Naive thymus-derived CD4-positive, alpha-beta T cell (primary cell): ENCODE results near the gene PTPRN2. TPM values are rescaled to one million over a fixed set of nuclear protein-coding genes. Genes with fewer than 3 reads are reported as not detected.

Source experiments
- ATAC-seq: fragments of 150-1000 bp; cut with Tn5 transposase; 2 replicates; pipeline ENCODE4 v1.10.0; 2021; ENCODE audit warnings: mild to moderate bottlenecking, moderate library complexity
- CTCF ChIA-PET: fragments of 350-600 bp; sonication (Branson Sonifier 250); formaldehyde crosslinking; loops from one replicate; lab custom pipeline; 2021; ENCODE audit warnings: antibody characterized with exemption; lab: Charles Lee
- POLR2A ChIA-PET: fragments of 350-600 bp; sonication (Branson Sonifier 250); formaldehyde crosslinking; loops from one replicate; lab custom pipeline; 2021; ENCODE audit warnings: antibody characterized with exemption, inconsistent platforms; lab: Charles Lee
- DNase-seq, 9 donors: peaks; one replicate each; pipeline versions ENCODE4 v3.0.0 to v3.0.0-alpha.2; 2020 to 2022; ENCODE audit warnings: mixed read lengths in 1 of 9
- H3K27ac ChIP-seq: one replicate; pipeline ENCODE4 v1.7.0; 2013; ENCODE audit warnings: mild to moderate bottlenecking, low read depth, low read length, moderate library complexity
- H3K27me3 ChIP-seq, 2 donors: one replicate each; pipeline ENCODE4 v1.7.0; 2013; ENCODE audit warnings: low read length in 2 of 2, mild to moderate bottlenecking in 2 of 2, moderate library complexity in 2 of 2; ENCODE audit not compliant: control insufficient read depth in 2 of 2, insufficient read depth in 2 of 2
- H3K36me3 ChIP-seq, 3 experiments: 1 replicate in 2 of 3; 2 replicates in 1 of 3; pipeline ENCODE4 v1.7.0; 2013; ENCODE audit warnings: low read length in 3 of 3, mild to moderate bottlenecking in 3 of 3, moderate library complexity in 1 of 3; ENCODE audit not compliant: insufficient read depth in 3 of 3, control insufficient read depth in 2 of 3
- H3K4me1 ChIP-seq, 2 donors: one replicate each; pipeline ENCODE4 v1.7.0; 2013; ENCODE audit warnings: low read length in 2 of 2, mild to moderate bottlenecking in 2 of 2, moderate library complexity in 1 of 2; ENCODE audit not compliant: control insufficient read depth in 2 of 2, insufficient read depth in 2 of 2
- H3K4me3 ChIP-seq: 2 replicates; pipeline ENCODE4 v1.7.0; 2013; ENCODE audit warnings: mild to moderate bottlenecking, low read length
- H3K9me3 ChIP-seq, 3 experiments: 1 replicate in 2 of 3; 2 replicates in 1 of 3; pipeline ENCODE4 v1.7.0; 2013; ENCODE audit warnings: low read length in 3 of 3; ENCODE audit not compliant: control insufficient read depth in 2 of 3
- H3K27ac Mint-ChIP-seq, 9 donors: one replicate each; pipeline ENCODE4 v1.8.0; 2020 to 2022; ENCODE audit warnings: mixed read lengths in 9 of 9, mild to moderate bottlenecking in 8 of 9, moderate library complexity in 5 of 9, inconsistent platforms in 2 of 9
- H3K27me3 Mint-ChIP-seq, 5 donors: one replicate each; pipeline ENCODE4 v1.8.0; 2021 to 2022; ENCODE audit warnings: mixed read lengths in 5 of 5, mild to moderate bottlenecking in 1 of 5
- H3K36me3 Mint-ChIP-seq, 5 donors: one replicate each; pipeline ENCODE4 v1.8.0; 2020 to 2022; ENCODE audit warnings: mixed read lengths in 5 of 5, mild to moderate bottlenecking in 3 of 5, inconsistent platforms in 1 of 5
- H3K4me1 Mint-ChIP-seq, 7 donors: one replicate each; pipeline ENCODE4 v1.8.0; 2020 to 2022; ENCODE audit warnings: mixed read lengths in 7 of 7, mild to moderate bottlenecking in 3 of 7, inconsistent platforms in 1 of 7
- H3K4me3 Mint-ChIP-seq, 10 donors: one replicate each; pipeline ENCODE4 v1.8.0; 2020 to 2022; ENCODE audit warnings: mild to moderate bottlenecking in 10 of 10, mixed read lengths in 10 of 10, moderate library complexity in 6 of 10, inconsistent platforms in 2 of 10
- H3K9me3 Mint-ChIP-seq, 11 donors: one replicate each; pipeline ENCODE4 v1.8.0; 2020 to 2022; ENCODE audit warnings: mixed read lengths in 11 of 11, mild to moderate bottlenecking in 4 of 11, inconsistent platforms in 1 of 11, moderate library complexity in 1 of 11
- intact Hi-C, 2 donors: fragments of 100-400 bp; cut with micrococcal nuclease; formaldehyde crosslinking; loops; one replicate each; pipeline ENCODE4 v1.15.1; 2023
- polyA plus RNA-seq, 2 donors: library from polyadenylated mRNA; unstranded; fragments of 300-500 nt; fragmentation: Illumina TruSeq; gene quantifications; one replicate each; pipeline ENCODE4 v1.2.3, GENCODE V29; 2021
- total RNA-seq, 6 experiments: library from RNA in 5 of 6; stranded (reverse) in 5 of 6; gene quantifications; 1 replicate in 5 of 6; 2 replicates in 1 of 6; pipeline ENCODE4 v1.2.3 and lab custom pipeline; 2021 to 2026

PTPRN2 gene
- total and polyA plus RNA-seq, 7 experiments from 2014 or later, result 0.58 to 2.3 (median 1.4) TPM

DNA sequence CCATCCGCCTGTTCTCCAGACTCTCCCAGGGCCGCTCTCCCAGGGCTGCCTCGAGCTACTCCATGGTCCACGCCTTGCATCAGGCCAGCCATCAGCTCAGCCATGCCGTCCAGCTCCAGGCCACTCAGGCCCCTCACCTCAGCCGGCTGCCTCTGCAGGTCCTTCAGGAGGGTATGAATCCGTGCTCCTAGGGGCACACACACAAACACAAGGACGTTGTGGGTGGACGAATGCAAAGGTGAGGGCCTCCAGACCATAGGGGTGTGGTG, 449.4 kb downstream of the PTPRN2 start:
- Histone ChIP-seq H3K4me1 (no peaks in the 10 kb centered on the region), H3K9me3 (no peaks in the 10 kb centered on the region), H3K4me3 (no peak overlapping the region), H3K36me3 (no peaks in the 10 kb centered on the region), H3K27me3 (no peaks in the 10 kb centered on the region), H3K27ac (no peak overlapping the region)
- ChIA-PET CTCF (no interaction called here), POLR2A (no interaction called here)
- no peak for DNase-seq
- no peak for ATAC-seq
- Mint-ChIP-seq H3K36me3 (no peaks in the 10 kb centered on the region), H3K27ac (no peak overlapping the region), H3K4me1 (no peaks in the 10 kb centered on the region), H3K9me3 (peaks cover 0 to 11% (median 0%) of the 10 kb centered on the region in 11 donors), H3K27me3 (peaks cover 0 to 2% (median 0%) of the 10 kb centered on the region in 5 donors), H3K4me3 (no peak overlapping the region)
- intact Hi-C loops, result no loop called here

DNA sequence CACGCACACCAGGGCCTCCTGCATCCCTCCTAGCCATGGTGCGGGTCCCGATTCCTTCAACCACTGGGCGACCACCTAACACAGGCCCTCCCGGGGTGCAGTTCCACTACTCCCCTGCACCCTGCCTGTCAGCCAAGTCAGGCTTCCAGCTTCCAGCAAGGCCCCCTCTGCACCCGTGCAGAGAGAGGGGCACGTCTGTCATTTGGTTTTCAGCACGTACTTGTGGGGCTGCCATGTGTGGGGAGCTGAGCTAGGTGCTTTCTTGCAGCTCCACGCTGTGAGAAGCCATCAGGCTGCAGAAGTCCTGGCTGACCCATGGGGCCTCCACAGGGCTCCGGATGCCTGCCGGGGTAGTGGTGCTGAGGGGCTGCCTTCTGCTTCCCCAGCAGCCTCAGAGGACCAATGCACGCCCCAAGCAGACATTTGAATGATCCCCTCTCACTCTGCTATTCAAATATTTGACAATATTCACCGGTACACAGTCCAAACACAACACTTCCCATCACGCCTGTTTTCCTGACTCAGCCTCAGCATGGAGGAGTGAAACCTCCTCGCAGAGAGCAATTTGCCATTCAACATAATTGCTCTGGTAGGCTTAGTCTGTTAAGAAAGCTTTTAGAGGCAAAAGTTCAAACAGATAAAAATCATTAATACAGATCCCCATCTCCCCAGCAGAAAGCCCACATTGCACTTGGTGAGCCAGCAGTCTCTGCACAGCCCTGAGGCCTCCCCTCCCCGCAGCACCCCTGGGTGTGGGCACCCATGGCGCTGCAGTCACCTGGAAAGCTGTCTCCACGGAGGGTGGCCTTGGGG, 449.9 kb downstream of the PTPRN2 start:
- H3K36me3 ChIP-seq, result no peaks in the 10 kb centered on the region
- Mint-ChIP-seq H3K9me3 (peaks cover 0 to 8% (median 0%) of the 10 kb centered on the region in 11 donors), H3K4me1 (no peaks in the 10 kb centered on the region), H3K36me3 (no peaks in the 10 kb centered on the region), H3K27ac (no peak overlapping the region), H3K27me3 (peaks cover 0 to 2% (median 0%) of the 10 kb centered on the region in 5 donors), H3K4me3 (no peak overlapping the region)
- ChIA-PET CTCF (no interaction called here), POLR2A (no interaction called here)
- intact Hi-C loops, result no loop called here
- no peaks in the 10 kb centered on the region for H3K9me3 ChIP-seq
- ATAC-seq, result no peak
- H3K27me3 ChIP-seq, result no peaks in the 10 kb centered on the region
- DNase-seq, result no peak
- no peak overlapping the region for H3K4me3 ChIP-seq
- H3K4me1 ChIP-seq, result no peaks in the 10 kb centered on the region
- no peak overlapping the region for H3K27ac ChIP-seq

DNA sequence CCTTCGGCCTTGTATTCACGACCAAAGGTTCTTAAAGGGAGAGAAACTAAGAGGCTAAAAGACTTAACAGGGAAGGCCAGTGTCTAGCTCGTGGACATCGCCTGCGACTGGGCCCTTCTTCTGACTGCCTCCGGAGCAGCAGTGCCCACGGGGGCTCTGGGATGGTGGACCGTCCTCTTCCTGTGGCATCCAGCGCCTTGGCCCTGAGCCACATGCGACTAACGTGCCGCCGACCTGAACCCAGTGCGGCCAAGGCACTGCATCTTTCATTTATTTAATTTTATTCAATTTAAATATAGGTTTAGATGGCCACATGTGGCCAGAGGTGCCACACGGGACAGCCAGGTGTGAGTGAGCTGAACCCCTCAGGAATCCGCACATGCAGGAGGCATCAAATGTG, 451.7 kb downstream of the PTPRN2 start:
- H3K36me3 ChIP-seq, result no peaks in the 10 kb centered on the region
- ATAC-seq (no peak), DNase-seq (no peak)
- H3K4me3 ChIP-seq, result no peak overlapping the region
- Mint-ChIP-seq H3K4me3 (no peak overlapping the region), H3K27ac (no peak overlapping the region), H3K36me3 (no peaks in the 10 kb centered on the region), H3K4me1 (no peaks in the 10 kb centered on the region), H3K27me3 (peaks cover 0 to 2% (median 0%) of the 10 kb centered on the region in 5 donors), H3K9me3 (peaks cover 0 to 8% (median 0%) of the 10 kb centered on the region in 11 donors)
- POLR2A ChIA-PET, result no interaction called here
- CTCF ChIA-PET, result no interaction called here
- no peaks in the 10 kb centered on the region for H3K9me3 ChIP-seq
- intact Hi-C loops, result no loop called here
- no peak overlapping the region for H3K27ac ChIP-seq
- H3K27me3 ChIP-seq, result no peaks in the 10 kb centered on the region
- H3K4me1 ChIP-seq, result no peaks in the 10 kb centered on the region

DNA sequence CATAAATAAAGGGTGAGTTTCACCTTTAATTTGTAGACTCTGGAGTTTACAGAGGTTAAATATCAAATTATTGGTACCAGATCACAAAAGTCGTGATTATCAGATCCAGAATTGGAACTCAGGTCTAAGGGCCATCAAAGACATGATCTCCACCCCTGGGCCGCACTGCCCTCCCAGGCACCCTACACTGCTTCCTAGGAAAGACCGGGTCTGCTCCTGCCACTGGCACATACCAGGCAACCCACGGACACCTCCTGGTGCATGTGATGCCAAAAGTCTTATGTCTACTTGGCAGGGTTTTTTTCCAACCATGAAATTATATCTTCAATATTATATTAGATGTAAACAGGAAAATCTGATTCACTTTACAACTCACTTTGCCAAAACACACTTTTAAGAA, 452.8 kb downstream of the PTPRN2 start:
- H3K27me3 Mint-ChIP-seq, result peaks cover 0 to 2% (median 0%) of the 10 kb centered on the region in 5 donors
- DNase-seq, result no peak
- H3K27me3 ChIP-seq, result no peaks in the 10 kb centered on the region
- no peaks in the 10 kb centered on the region for H3K4me1 Mint-ChIP-seq
- no peak overlapping the region for H3K4me3 ChIP-seq
- no peak overlapping the region for H3K4me3 Mint-ChIP-seq
- intact Hi-C loops, result no loop called here
- H3K4me1 ChIP-seq, result no peaks in the 10 kb centered on the region
- H3K36me3 Mint-ChIP-seq, result no peaks in the 10 kb centered on the region
- no peak overlapping the region for H3K27ac Mint-ChIP-seq
- no peak for ATAC-seq
- H3K36me3 ChIP-seq, result no peaks in the 10 kb centered on the region
- no peaks in the 10 kb centered on the region for H3K9me3 ChIP-seq
- no peaks in the 10 kb centered on the region for H3K9me3 Mint-ChIP-seq
- POLR2A ChIA-PET, result no interaction called here
- H3K27ac ChIP-seq, result no peak overlapping the region
- CTCF ChIA-PET, result no interaction called here

DNA sequence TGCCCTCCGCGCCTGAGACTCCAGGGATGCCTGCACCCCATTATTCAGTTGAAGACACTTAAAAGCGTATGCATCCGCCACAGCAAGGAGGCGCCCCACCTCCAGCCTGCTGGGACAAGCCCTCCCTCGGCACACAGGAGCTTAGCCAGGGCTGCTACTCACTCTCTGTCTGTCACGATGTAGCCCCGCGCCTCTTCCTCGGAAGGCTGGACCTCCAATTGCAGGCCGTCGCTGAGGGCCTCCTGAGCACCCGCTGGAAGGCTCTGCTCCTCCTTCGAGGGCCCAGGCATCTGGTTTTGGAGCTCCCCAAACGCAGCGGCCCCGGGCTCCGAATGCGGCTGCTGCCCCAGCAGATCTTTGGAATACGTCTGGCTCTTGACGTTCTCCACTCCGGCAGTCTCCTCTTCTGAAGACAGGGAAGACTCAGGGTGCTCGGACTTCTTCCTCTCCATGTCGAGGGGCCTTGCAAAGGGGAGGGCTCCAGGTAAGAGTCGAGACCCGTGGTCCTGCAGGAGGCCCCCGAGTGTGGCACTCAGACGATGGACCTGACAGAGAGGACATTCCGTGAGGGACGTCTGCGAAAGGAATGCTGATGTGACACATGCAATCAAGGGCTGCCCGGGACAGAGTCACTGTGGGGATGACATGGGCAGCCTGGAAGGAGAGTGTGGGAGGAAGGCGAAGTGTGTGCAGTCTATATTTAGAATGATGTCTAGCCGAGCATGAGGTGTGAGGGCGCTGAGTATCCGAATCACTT, 453.9 kb downstream of the PTPRN2 start:
- H3K4me3 ChIP-seq, result no peak overlapping the region
- no peaks in the 10 kb centered on the region for H3K27me3 ChIP-seq
- no peaks in the 10 kb centered on the region for H3K9me3 ChIP-seq
- Mint-ChIP-seq H3K27me3 (peaks cover 0 to 2% (median 0%) of the 10 kb centered on the region in 5 donors), H3K9me3 (no peaks in the 10 kb centered on the region), H3K27ac (no peak overlapping the region), H3K36me3 (no peaks in the 10 kb centered on the region), H3K4me3 (no peak overlapping the region), H3K4me1 (no peaks in the 10 kb centered on the region)
- ChIA-PET CTCF (no interaction called here), POLR2A (no interaction called here)
- no peak for ATAC-seq
- intact Hi-C loops, result no loop called here
- DNase-seq, result no peak
- H3K36me3 ChIP-seq, result no peaks in the 10 kb centered on the region
- no peak overlapping the region for H3K27ac ChIP-seq
- no peaks in the 10 kb centered on the region for H3K4me1 ChIP-seq

DNA sequence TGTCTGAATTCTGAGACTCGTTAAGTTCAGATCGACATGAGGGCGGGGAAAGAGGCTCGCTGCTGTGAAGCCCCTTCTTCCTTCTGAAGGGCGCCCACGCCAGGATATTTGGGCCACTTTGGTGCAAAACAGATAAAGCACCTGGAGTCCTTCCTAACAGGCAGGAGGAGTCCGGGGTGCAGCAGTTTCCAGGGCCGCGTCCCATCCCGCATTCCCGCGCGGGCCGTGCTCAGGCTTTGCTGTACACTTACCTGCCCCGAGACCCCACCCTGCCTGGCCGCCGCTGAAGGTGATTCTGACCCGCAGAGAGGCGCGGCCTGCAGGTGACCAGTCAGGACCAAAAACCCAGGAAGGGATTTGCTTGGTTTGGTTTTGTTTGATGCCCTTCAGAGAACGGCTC, 454.6 kb downstream of the PTPRN2 start:
- H3K27ac ChIP-seq, result no peak overlapping the region
- ChIA-PET POLR2A (no interaction called here), CTCF (no interaction called here)
- H3K36me3 Mint-ChIP-seq, result no peaks in the 10 kb centered on the region
- DNase-seq, result no peak
- H3K4me3 ChIP-seq, result no peak overlapping the region
- no peak overlapping the region for H3K4me3 Mint-ChIP-seq
- no peaks in the 10 kb centered on the region for H3K36me3 ChIP-seq
- no peaks in the 10 kb centered on the region for H3K4me1 Mint-ChIP-seq
- peaks cover 0 to 2% (median 0%) of the 10 kb centered on the region in 5 donors for H3K27me3 Mint-ChIP-seq
- H3K9me3 ChIP-seq, result no peaks in the 10 kb centered on the region
- no peak overlapping the region for H3K27ac Mint-ChIP-seq
- no peak for ATAC-seq
- H3K4me1 ChIP-seq, result no peaks in the 10 kb centered on the region
- intact Hi-C loops, result no loop called here
- H3K27me3 ChIP-seq, result no peaks in the 10 kb centered on the region
- H3K9me3 Mint-ChIP-seq, result no peaks in the 10 kb centered on the region

DNA sequence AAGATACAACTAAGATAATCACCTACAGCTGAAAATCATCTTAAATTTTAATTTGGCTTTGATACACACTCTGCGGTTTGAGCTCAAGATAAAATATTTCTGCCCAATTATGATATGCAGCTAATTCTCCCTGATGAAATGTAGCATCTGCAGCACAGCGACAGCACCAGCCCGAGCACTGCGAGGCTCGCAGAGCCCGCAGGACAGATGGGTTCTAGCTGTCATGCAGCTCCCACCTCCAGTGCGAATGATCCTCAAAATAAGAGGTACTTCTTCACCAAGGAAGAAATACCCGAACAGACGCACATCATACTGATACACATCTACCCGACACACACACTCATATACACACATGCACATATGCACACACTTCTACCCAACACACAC, 457.6 kb downstream of the PTPRN2 start:
- Mint-ChIP-seq H3K36me3 (no peaks in the 10 kb centered on the region), H3K4me1 (no peaks in the 10 kb centered on the region), H3K27me3 (no peaks in the 10 kb centered on the region), H3K27ac (no peak overlapping the region), H3K9me3 (peaks cover 0 to 5% (median 2%) of the 10 kb centered on the region in 11 donors), H3K4me3 (no peak overlapping the region)
- intact Hi-C loops, result no loop called here
- no peaks in the 10 kb centered on the region for H3K9me3 ChIP-seq
- H3K4me3 ChIP-seq, result no peak overlapping the region
- ChIA-PET CTCF (no interaction called here), POLR2A (no interaction called here)
- H3K36me3 ChIP-seq, result no peaks in the 10 kb centered on the region
- no peak overlapping the region for H3K27ac ChIP-seq
- no peaks in the 10 kb centered on the region for H3K27me3 ChIP-seq
- DNase-seq (no peak), ATAC-seq (no peak)
- no peaks in the 10 kb centered on the region for H3K4me1 ChIP-seq
